ENCODE measurements around the gene ICAM2.

ICAM2 gene

GRCh38 chr17:63954402-63955063, 65.9 kb downstream of the ICAM2 start:
- POLR2A ChIA-PET, result no interaction called here
- CTCF ChIA-PET, result interaction anchor here (0.7 to 4.8 kb wide), 5 partner anchors 8 to 36 kb away, joined by 3 to 44 read pairs (median 3); partner anchors contain the start of gene GH1
- TF ChIP-seq CTCF (IDR thresholded peaks at IDR 0.05; ENCODE audit: insufficient read depth, low read length, missing control alignments), result no peak
- H3K4me3 ChIP-seq (ENCODE audit: low read depth, low read length), result no peak overlapping the region
- no peak for DNase-seq (ENCODE audit: low read depth, low spot score)

All from AG04449 (cell line).